Activated naive CD4-positive, alpha-beta T cell treated with anti-CD3 and anti-CD28 coated beads for 36 hours (primary cell): ENCODE measurements around the gene FCHSD2. TPM values are rescaled to one million over a fixed set of nuclear protein-coding genes. Genes with fewer than 3 reads are reported as not detected.

Experiments used
- CTCF ChIA-PET: fragments of 350-600 bp; sonication (Branson Sonifier 250); formaldehyde crosslinking; loops from one replicate; lab custom pipeline; 2021; ENCODE audit warnings: antibody characterized with exemption; lab: Charles Lee
- DNase-seq: peaks from one replicate; pipeline ENCODE4 v3.0.0-alpha.2; 2020
- H3K27ac Mint-ChIP-seq: one replicate; pipeline ENCODE4 v1.8.0; 2021; ENCODE audit warnings: mild to moderate bottlenecking, mixed read lengths
- H3K27me3 Mint-ChIP-seq: one replicate; pipeline ENCODE4 v1.8.0; 2021; ENCODE audit warnings: low read depth, mixed read lengths
- H3K36me3 Mint-ChIP-seq: one replicate; pipeline ENCODE4 v1.8.0; 2021; ENCODE audit warnings: low read depth, mixed read lengths
- H3K4me1 Mint-ChIP-seq: one replicate; pipeline ENCODE4 v1.8.0; 2021; ENCODE audit warnings: low read depth, mixed read lengths
- H3K4me3 Mint-ChIP-seq: one replicate; pipeline ENCODE4 v1.8.0; 2021; ENCODE audit warnings: mild to moderate bottlenecking, moderate library complexity, mixed read lengths
- H3K9me3 Mint-ChIP-seq: one replicate; pipeline ENCODE4 v1.8.0; 2021; ENCODE audit warnings: mixed read lengths
- intact Hi-C: fragments of 100-400 bp; cut with micrococcal nuclease; formaldehyde crosslinking; loops from one replicate; pipeline ENCODE4 v1.15.1; 2023
- total RNA-seq, 2 experiments: library from RNA; stranded (reverse); gene quantifications; one replicate each; pipeline ENCODE4 v1.2.3, GENCODE V29; 2021

Gene FCHSD2
- total RNA-seq, 2 experiments from 2014 or later: 31.1 to 36.8 TPM

DNA sequence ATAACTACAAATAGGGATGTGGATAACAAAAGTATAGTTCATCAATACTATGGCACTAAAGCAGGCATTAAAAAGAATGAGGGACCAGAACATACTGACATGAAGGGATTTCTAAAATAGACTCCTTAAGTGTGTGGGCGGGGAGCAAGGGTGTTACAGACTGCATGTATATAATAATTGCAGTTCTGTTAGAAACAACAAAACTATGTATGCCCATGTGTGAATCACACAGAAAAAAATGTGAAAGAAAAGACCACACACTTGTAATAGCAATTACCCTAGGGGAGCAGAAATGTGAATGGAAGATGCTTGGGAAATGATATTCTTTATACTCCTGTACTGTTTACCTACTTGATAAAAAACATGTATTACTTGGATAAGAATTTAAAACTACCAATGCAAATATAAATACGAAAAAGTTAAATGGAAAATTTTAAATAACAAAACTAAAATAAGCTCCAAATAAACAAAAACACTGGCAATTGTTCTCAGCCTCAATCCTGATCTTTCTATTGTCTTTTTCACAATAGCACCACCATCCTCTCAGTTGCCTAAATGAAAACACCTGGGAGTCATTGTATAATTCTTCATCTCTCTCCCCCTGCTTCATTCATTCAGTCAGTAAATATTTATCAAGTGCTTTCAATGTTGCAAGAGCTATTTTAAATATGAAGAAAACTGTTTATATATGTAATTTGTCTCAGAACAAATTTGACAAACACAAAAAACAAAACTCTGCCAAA is 129.8 kb downstream of the FCHSD2 start:
- no peak overlapping the region for H3K4me3 Mint-ChIP-seq
- no peaks in the 10 kb centered on the region for H3K27me3 Mint-ChIP-seq
- no peaks in the 10 kb centered on the region for H3K4me1 Mint-ChIP-seq
- H3K27ac Mint-ChIP-seq: no peak overlapping the region
- H3K36me3 Mint-ChIP-seq: peaks cover 32% of the 10 kb centered on the region
- DNase-seq: no peak
- intact Hi-C loops: no loop called here
- H3K9me3 Mint-ChIP-seq: peaks cover 15% of the 10 kb centered on the region
- CTCF ChIA-PET: no interaction called here

DNA sequence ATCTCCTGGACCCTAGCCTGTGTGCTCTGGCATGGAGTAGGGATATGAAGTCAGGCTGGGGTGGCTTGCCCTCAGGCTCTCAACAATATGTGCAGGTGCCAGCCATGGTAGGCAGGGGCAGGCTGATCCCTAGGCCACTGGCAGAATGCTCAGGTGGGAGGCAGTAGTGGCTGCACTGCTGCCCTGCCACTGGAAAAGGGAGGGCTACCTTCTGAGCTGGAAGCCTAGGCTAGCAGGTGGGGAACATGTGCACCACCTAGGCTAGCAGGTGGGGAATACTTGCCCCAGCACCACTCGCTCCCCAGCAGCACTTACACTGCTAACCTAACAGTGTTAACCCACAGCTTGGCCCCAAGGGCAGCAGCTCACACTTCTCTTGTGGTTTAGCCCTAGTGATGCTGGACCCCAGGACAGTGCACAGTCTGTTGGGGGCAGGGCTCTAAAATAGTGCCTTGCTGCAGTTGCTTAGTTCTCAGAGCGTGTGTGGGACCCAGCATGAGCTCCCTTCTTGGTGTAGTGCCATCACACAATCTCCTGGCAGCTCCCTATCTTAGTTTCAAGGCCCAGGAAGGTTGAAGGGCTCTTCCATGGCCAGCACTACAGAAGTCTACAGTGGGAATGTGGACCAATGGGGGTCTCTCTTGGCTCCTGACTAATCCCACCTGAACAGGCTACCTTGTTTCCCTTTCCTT is 130.8 kb downstream of the FCHSD2 start:
- no peak overlapping the region for H3K4me3 Mint-ChIP-seq
- peaks cover 30% of the 10 kb centered on the region for H3K36me3 Mint-ChIP-seq
- H3K27ac Mint-ChIP-seq: no peak overlapping the region
- peaks cover 15% of the 10 kb centered on the region for H3K9me3 Mint-ChIP-seq
- intact Hi-C loops: no loop called here
- no peak for DNase-seq
- H3K4me1 Mint-ChIP-seq: no peaks in the 10 kb centered on the region
- CTCF ChIA-PET: interaction anchor here (1.1 kb wide), 1 partner anchor 167 kb away, joined by 3 read pairs; no protein-coding TSS in a partner anchor
- no peaks in the 10 kb centered on the region for H3K27me3 Mint-ChIP-seq

DNA sequence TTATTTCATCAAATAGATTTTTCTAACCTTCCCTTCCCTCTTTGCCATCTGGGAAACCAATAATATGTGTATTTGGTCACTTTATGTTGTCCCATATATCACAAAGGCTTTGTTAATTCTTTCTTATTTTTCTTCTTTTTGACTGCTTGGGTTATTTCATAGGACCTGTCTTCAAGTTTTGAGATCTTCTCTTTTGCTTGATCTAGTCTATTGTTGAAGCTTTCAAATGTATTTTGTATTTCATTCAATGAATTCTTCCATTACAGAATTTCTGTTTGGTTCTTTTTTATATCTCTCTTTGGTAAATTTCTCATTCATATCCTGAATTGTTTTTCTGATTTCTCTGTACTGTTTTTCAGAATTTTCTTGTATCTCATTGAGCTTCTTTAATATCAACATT is 132.1 kb downstream of the FCHSD2 start:
- no peaks in the 10 kb centered on the region for H3K4me1 Mint-ChIP-seq
- H3K27ac Mint-ChIP-seq: no peak overlapping the region
- peaks cover 29% of the 10 kb centered on the region for H3K36me3 Mint-ChIP-seq
- DNase-seq: no peak
- CTCF ChIA-PET: interaction anchor here (1.1 kb wide), 1 partner anchor 168 kb away, joined by 3 read pairs; no protein-coding TSS in a partner anchor
- intact Hi-C loops: no loop called here
- peaks cover 15% of the 10 kb centered on the region for H3K9me3 Mint-ChIP-seq
- H3K27me3 Mint-ChIP-seq: no peaks in the 10 kb centered on the region
- no peak overlapping the region for H3K4me3 Mint-ChIP-seq

GRCh38 chr11:73004088-73004487 is 138.0 kb downstream of the FCHSD2 start:
- Mint-ChIP-seq H3K36me3 (peaks cover 1% of the 10 kb centered on the region), H3K9me3 (no peaks in the 10 kb centered on the region), H3K4me1 (peaks cover 2% of the 10 kb centered on the region), H3K27me3 (no peaks in the 10 kb centered on the region), H3K27ac (no peak overlapping the region), H3K4me3 (no peak overlapping the region)
- DNase-seq: no peak
- CTCF ChIA-PET: no interaction called here
- intact Hi-C loops: no loop called here

- Mint-ChIP-seq H3K9me3 (no peaks in the 10 kb centered on the region), H3K4me3 (no peak overlapping the region), H3K27me3 (no peaks in the 10 kb centered on the region), H3K36me3 (peaks cover 1% of the 10 kb centered on the region), H3K27ac (no peak overlapping the region), H3K4me1 (peaks cover 2% of the 10 kb centered on the region)
- intact Hi-C loops: no loop called here
- DNase-seq: no peak
- CTCF ChIA-PET: no interaction called here
Observed at GRCh38 chr11:73003088-73003487, 139.0 kb downstream of the FCHSD2 start.

DNA sequence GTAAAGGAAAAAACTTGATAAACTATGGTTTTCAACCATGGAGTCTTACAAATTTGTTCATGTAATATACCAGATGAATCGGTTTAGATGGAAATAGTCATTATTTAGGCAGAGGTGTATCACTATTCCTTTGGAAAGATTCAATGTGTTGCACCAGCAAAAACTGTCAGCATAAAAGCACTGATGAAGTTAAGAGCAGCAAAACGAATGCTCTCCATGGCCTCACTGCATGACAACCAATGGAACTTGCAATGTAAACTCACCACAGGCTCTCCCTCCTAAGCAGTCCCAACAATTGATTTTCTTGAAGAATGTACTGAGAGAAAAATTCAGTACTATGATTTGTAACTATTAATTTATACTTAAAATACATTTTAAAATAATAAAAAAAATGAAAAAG is 139.9 kb downstream of the FCHSD2 start:
- intact Hi-C loops: no loop called here
- no peaks in the 10 kb centered on the region for H3K27me3 Mint-ChIP-seq

DNA sequence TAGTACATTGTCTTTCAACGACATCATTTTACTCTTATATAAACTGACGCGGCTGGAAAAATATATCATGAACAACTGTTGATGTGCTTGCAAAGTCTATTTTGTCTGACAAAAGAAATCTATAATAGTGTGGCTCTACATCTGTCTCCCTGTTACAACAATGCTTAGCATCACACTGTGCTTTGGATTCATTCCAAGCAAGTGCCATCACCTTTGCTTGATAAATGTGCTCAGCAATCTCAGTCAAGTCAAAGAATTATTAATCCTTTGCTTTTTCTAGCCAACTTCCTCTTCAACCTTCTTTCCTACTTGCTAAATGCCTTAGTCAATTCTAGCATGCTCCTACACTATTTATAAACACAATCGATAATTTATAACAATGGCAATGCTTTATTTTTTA is 140.5 kb downstream of the FCHSD2 start:
- CTCF ChIA-PET: no interaction called here
- DNase-seq: no peak
- intact Hi-C loops: no loop called here
- Mint-ChIP-seq H3K4me3 (no peak overlapping the region), H3K9me3 (no peaks in the 10 kb centered on the region), H3K4me1 (peaks cover 4% of the 10 kb centered on the region), H3K27ac (no peak overlapping the region), H3K36me3 (peaks cover 1% of the 10 kb centered on the region), H3K27me3 (no peaks in the 10 kb centered on the region)

More for the DNA sequence above, 139.9 kb downstream of the FCHSD2 start:
- H3K36me3 Mint-ChIP-seq: peaks cover 1% of the 10 kb centered on the region
- DNase-seq: no peak
- H3K4me1 Mint-ChIP-seq: peaks cover 4% of the 10 kb centered on the region
- CTCF ChIA-PET: no interaction called here
- no peak overlapping the region for H3K4me3 Mint-ChIP-seq
- H3K27ac Mint-ChIP-seq: no peak overlapping the region
- H3K9me3 Mint-ChIP-seq: no peaks in the 10 kb centered on the region

- intact Hi-C loops: no loop called here
- H3K36me3 Mint-ChIP-seq: peaks cover 1% of the 10 kb centered on the region
- no peaks in the 10 kb centered on the region for H3K9me3 Mint-ChIP-seq
- no peaks in the 10 kb centered on the region for H3K27me3 Mint-ChIP-seq
- no peak overlapping the region for H3K4me3 Mint-ChIP-seq
- no peak overlapping the region for H3K27ac Mint-ChIP-seq
- CTCF ChIA-PET: no interaction called here
- peaks cover 1% of the 10 kb centered on the region for H3K4me1 Mint-ChIP-seq
- DNase-seq: no peak
Observed at GRCh38 chr11:72998676-72999075, 143.4 kb downstream of the FCHSD2 start.

- Mint-ChIP-seq H3K27me3 (no peaks in the 10 kb centered on the region), H3K4me1 (peaks cover 1% of the 10 kb centered on the region), H3K9me3 (no peaks in the 10 kb centered on the region), H3K27ac (no peak overlapping the region), H3K4me3 (no peak overlapping the region), H3K36me3 (peaks cover 3% of the 10 kb centered on the region)
- no peak for DNase-seq
- intact Hi-C loops: no loop called here
- CTCF ChIA-PET: no interaction called here
Observed at GRCh38 chr11:72996959-72997358, 145.2 kb downstream of the FCHSD2 start.

- H3K4me1 Mint-ChIP-seq: peaks cover under 1% of the 10 kb centered on the region
- CTCF ChIA-PET: no interaction called here
- peaks cover 8% of the 10 kb centered on the region for H3K36me3 Mint-ChIP-seq
- intact Hi-C loops: no loop called here
- no peak overlapping the region for H3K4me3 Mint-ChIP-seq
- no peak for DNase-seq
- H3K9me3 Mint-ChIP-seq: no peaks in the 10 kb centered on the region
- H3K27ac Mint-ChIP-seq: no peak overlapping the region
- H3K27me3 Mint-ChIP-seq: no peaks in the 10 kb centered on the region
Observed at GRCh38 chr11:72989727-72990126, 152.4 kb downstream of the FCHSD2 start.

GRCh38 chr11:72988821-72989220 is 153.3 kb downstream of the FCHSD2 start:
- no peak overlapping the region for H3K27ac Mint-ChIP-seq
- H3K4me3 Mint-ChIP-seq: no peak overlapping the region
- no peaks in the 10 kb centered on the region for H3K9me3 Mint-ChIP-seq
- peaks cover 8% of the 10 kb centered on the region for H3K36me3 Mint-ChIP-seq
- H3K27me3 Mint-ChIP-seq: no peaks in the 10 kb centered on the region
- no peak for DNase-seq
- peaks cover 3% of the 10 kb centered on the region for H3K4me1 Mint-ChIP-seq
- intact Hi-C loops: no loop called here
- CTCF ChIA-PET: no interaction called here

GRCh38 chr11:72985645-72986044 is 156.5 kb downstream of the FCHSD2 start:
- no peak overlapping the region for H3K27ac Mint-ChIP-seq
- intact Hi-C loops: no loop called here
- peaks cover 7% of the 10 kb centered on the region for H3K36me3 Mint-ChIP-seq

More at GRCh38 chr11:72985645-72986044, 156.5 kb downstream of the FCHSD2 start:
- CTCF ChIA-PET: no interaction called here
- Mint-ChIP-seq H3K4me3 (no peak overlapping the region), H3K27me3 (no peaks in the 10 kb centered on the region), H3K4me1 (peaks cover 12% of the 10 kb centered on the region), H3K9me3 (no peaks in the 10 kb centered on the region)
- no peak for DNase-seq
